ENCODE results near the gene ZDHHC21.
"Not testable (repeated sequence)": the region's sequence is repeated elsewhere in the genome, so short reads cannot be mapped to it uniquely, and the experiment has no call there.

The ZDHHC21 gene

DNA sequence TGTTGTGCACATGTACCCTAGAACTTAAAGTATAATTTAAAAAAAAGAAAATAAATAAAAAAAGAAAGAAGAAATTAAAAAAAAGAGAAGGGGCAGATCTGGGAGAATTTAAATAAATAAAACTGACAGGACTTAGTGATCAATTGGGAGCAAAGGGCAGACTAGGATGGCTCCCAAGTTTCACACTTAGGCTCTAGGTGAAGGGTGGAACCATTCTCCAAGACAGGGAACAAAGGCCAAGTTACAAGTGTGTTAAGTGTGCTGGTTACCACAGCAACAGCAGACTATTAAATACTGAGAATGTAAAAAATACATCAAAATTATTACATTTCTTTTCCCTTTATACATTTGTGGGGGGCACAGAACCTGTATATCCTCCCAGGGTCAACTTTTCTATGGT lies 7.1 kb downstream of the ZDHHC21 start:
- no peak for DNase-seq

DNA sequence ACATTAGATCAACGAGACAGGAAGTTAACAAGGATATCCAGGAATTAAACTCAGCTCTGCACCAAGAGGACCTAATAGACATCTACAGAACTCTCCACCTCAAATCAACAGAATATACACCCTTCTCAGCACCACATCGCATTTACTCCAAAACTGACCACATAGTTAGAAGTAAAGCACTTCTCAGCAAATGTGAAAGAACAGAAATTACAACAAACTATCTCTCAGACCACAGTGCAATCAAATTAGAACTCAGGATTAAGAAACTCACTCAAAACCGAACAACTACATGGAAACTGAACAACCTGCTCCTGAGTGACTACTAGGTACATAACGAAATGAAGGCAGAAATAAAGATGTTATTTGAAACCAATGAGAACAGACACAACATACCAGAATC lies 10.6 kb downstream of the ZDHHC21 start:
- DNase-seq = not testable (repeated sequence)

DNA sequence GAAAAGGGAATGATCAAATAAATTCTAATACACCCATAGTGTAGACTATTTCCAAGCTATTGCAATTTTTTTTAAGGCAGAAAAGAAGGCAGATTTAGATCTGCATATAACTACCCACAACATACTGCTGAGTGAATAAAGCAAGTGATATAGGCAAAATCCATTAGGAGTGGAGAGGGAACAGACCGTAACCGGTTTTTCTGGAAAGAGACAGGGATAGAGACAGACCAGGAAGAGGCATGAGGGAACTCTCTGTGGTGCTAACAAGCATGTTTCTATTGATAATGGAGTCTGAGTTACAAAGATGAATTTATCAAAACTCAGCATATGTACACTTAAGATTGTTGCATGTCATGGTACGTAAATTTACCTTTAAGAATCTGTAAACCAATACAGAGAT lies 14.5 kb downstream of the ZDHHC21 start:
- no peak for DNase-seq

DNA sequence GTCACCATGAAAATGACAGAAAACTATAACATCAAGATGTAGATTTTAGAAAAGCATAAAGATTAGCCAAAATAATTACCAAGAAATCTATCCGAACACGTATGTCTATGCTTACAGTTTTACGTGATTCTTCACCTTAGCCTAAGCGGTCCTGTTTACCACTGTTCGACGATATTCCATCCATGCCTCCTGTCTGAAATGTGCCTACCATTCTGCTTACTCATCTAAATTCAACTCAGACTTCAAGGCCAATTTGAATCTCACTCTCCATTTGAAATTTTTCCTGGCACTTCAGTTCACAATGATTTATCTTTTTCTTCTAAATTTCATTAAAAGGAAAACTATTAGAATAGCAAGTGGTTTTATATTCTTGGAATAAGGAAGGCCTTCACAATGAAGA lies 15.4 kb downstream of the ZDHHC21 start:
- DNase-seq = no peak

DNA sequence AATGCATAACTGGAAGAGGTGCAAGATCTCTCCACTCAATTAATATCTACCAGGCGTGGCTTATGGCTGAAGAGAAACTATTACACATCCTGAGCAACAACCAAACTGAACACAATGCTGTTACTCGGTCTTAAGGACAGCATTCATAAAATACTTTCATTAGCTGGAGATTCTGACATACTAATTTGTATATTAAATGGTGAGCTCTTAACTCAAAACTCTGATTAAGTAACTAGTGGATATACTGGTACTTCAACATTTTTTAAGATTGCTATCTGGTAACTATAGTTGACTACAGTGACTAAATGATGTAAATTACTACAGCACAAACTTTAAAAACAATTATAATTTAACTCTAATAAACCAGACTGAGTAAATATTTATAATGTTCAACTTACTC lies 15.8 kb downstream of the ZDHHC21 start:
- no peak for DNase-seq

DNA sequence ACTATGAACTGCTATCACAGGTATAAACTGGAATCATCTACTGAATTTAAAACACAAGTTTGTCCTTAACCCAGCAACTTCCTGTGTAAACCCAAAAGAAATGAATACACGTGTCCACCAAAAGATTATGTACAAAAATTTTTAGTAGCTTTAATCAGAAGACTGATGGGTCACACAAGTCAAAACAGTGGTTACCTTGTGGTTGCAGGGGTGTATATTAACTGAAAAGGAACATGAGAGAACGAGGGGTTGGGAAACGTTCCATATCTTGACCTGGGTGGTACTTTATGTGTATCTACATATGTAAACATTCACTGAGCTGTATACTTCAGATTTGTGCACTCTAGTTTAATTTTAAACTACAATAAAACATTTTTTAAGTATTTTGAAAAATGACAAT lies 18.6 kb downstream of the ZDHHC21 start:
- DNase-seq = no peak

DNA sequence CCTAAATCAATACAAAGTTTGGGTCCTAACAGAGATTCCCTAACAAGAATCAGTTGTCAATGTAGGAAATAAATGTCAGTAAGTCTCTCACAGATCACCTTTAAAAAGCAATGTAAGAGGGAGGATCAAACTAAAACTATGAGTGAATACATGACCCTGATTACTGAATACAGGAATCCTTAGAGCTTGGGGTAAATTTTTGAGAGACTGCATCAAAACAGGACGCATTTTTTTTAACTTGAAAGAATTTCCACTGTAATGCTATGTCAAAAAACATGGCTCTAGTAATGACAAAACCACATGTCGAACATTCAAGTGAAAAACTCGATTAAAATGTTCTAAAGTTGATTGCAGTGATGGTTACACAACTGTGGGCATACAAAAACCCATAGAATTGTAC lies 21.9 kb downstream of the ZDHHC21 start:
- DNase-seq = no peak

DNA sequence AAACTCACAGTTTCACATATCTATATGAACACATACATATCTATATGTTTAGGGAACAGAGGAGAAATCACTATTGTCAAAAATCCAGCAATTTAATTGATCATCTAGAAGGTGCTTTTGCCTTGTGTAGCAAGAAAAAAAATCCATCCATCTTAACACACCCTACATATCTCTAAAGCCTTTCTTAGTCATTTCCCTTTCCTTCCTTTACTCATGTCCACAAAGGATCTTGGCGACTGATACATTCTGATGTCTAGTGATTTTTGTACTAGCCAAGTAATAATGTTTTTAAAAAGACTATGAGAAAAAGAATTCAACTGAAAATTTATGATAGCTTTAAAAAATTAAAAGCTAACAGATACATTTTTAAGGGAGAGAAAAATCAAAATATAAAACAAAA lies 22.5 kb downstream of the ZDHHC21 start:
- DNase-seq = no peak

DNA sequence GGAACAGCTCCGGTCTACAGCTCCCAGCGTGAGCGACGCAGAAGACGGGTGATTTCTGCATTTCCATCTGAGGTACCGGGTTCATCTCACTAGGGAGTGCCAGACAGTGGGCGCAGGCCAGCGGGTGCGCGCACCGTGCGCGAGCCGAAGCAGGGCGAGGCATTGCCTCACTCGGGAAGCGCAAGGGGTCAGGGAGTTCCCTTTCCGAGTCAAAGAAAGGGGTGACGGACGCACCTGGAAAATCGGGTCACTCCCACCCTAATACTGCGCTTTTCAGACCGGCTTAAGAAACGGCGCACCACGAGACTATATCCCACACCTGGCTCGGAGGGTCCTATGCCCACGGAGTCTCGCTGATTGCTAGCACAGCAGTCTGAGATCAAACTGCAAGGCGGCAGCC lies 29.2 kb downstream of the ZDHHC21 start:
- DNase-seq = not testable (repeated sequence)

DNA sequence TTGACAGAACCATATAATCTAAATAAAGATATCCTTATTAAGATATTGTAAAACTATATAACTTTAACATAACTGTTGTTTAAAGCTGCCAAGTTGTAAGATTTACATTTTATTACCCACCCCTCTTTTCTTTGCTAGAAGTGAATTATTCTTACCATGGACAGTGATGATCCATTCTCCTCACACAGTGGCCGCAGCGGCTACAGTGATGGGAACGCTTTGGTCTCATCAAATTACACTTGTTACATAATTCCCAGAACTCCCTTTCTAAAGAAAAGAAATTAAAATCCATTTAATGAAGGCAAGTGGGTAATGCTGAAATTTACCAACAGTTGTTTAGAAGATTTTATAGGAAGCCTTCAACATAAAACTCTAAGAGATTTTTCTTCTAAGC lies 31.2 kb downstream of the ZDHHC21 start:
- no peak for DNase-seq

DNA sequence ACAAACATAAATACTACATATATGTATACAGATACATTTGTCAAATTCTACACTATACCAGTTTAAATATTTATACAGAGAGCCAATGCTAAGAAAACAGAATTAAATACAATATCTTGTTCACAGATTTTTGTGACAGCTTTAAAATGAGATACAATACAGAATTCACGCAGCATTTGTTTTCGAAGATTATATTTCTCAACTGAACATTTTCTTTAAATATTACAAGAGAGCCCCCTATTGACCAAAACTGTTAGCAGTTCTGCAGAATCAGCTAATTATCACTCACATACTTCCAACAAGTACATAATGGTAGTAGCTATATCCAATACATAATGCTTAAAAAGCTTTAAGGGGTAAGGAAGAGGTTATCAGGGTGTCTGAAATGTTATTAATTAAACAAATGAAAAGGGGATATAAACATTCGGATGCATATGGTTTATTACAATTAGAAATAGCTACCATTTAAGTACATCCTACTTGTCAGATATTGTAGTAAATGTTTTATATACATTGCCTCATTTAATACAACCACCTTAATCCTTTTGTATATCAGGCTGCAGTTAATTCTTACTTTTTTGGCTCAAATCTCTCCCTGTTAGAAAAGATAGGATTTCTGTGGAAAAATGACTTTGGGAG lies 31.7 kb downstream of the ZDHHC21 start:
- no peak for DNase-seq

DNA sequence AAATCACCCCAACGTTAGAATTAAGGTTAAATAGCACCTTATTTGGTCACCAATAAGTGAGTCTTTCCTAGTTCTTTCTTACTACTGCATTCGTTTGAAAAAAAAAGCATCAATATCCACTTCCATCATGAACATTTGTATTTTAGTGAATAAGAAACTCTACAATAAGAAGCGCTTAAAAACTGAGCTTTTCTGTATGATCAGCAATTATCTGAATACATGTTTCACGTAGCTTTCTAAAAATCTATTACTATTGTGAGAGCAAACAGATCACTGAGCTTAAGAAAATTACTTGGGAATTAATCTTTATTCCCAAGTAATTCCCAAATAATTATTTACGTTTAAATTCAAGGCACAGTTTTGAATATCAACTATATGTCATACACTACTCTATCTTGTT lies 32.5 kb downstream of the ZDHHC21 start:
- DNase-seq = no peak

DNA sequence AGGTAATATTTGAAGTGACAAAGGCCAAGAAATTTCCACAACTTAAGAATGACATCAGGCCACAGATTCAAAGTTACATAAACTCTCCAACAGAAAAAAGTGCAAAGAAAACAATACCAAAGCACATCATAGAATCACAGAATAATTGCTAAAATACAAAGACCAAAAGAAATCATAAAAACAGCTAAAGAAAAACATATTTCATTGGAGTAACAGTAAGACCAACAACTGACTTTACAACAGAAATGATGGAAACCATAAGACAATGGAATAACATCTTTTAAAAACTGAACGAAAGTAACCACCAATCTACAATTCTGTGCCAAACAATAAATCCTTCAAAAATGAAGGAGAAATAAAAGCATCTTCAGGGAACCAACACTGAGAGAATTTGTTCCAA lies 38.3 kb downstream of the ZDHHC21 start:
- no peak for DNase-seq

DNA sequence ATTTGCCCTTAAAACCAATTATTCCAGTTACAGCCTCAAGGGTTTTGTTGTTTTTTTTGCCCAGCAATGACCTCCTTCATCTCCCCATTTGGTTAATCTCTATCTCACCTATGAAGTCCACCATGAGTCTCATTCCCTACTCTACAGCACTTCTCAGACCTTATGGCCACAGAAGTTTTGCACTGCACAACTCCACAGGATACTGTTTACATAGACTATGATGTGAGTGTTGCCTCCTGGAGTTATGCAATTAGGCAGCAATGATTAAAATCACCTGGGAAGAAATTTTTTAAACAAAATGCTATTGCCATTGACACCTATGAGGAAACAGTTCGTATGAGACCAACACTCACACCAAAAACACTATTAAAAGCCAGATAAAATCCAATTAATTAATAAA lies 39.7 kb downstream of the ZDHHC21 start:
- no peak for DNase-seq

DNA sequence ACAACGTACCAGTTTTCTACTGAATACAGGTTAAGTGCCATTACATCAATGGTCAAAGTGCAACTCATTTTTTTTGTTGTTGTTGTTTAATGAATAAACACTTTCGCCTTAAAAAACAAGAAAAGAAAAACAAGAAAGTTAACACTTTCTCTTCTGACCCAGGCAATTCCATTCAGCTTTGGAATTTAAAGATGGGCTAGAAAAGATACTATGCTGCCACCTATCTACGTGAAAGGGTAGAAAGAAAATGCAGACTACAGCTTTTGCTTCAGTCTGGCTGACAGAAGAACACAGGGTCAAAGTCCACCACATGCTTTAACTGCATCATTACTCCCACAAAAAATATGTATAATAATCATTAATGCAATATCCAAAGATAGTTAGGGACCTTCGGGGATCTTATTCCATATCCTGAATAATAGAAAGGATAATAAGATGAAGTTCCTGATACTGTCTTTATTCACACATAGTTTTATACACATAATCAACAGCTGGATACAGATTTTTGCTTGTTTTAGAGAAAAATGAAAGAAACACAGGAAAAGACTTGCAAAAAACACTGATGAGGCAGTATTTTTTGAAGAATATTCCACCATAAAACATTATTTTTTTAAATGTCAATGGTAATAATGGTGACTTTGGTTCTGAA lies 40.4 kb downstream of the ZDHHC21 start:
- peak in 1 of 58 donors; percentile 10 for DNase-seq

DNA sequence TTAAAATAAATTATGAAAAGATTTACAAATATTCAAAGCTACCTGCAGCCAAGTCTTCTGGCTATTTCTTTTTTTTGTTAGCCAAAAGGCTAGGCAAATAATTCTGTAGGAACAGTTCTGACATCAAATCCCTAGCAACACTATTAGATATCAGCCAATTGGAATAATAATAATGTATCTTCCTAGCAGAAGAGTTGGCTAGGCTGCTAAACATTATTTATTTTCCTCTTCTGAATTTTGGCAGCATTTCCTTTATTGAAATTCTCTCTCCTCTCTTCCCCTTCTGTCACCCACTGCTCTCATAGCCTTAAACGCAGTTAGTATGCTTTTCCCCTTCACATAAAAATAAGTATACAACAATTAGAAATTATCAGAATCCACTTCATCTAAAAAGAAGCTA lies 42.6 kb downstream of the ZDHHC21 start:
- DNase-seq = no peak

DNA sequence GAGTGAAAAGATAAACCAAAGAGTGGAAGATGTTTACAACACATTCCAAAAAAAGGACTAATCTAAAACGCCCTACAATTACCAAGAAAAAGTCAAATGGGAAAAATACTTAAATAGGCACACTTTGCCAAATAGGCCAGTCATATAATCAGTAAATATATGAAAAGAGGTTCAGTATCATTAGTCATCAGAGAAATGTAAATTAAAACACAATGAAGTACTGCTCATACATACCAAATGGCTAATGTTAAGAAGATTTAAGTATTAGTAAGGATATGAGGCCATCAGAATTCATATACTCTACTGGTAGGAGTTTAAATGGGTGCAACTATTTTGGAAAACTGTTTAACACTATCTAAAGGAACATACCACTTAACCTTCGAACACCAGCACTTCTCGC lies 47.6 kb downstream of the ZDHHC21 start:
- DNase-seq = no peak

DNA sequence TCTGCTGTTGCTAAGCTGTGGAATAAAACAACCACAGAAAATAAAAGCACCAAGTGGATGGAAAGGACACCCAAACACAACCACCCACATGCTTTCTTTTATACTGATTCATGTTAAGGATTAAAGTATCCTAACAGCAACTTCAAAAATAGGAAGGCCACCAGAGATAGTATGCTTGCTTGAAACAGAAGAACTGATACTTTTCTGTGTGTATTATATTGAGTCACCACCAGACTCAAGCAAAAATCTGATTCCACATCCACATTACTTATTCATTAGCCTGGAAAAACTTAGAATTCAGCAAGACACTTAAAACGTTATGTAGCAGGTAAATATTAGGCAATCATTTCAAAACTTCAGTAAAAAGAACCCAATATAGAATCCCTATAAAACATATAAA lies 52.3 kb downstream of the ZDHHC21 start:
- DNase-seq = peak in 1 of 58 donors; percentile 3

DNA sequence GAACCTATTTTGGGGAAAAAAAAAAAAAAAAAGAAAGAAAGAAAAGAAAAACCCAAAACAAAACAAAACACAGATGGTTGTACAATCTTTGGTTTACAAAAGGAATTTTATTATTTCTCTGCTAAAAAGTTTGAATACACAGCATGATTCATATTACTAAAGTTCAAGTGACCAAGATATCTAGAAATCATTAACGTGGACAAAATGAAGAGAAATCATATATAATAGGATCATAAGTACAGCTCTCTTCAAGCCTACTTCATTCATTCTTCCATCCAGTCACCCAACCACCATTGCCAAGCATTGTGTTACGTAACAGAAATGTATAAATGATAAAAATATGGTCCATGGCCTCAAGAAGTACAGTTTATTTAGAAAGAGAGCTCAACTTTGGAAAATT lies 52.9 kb downstream of the ZDHHC21 start:
- no peak for DNase-seq

DNA sequence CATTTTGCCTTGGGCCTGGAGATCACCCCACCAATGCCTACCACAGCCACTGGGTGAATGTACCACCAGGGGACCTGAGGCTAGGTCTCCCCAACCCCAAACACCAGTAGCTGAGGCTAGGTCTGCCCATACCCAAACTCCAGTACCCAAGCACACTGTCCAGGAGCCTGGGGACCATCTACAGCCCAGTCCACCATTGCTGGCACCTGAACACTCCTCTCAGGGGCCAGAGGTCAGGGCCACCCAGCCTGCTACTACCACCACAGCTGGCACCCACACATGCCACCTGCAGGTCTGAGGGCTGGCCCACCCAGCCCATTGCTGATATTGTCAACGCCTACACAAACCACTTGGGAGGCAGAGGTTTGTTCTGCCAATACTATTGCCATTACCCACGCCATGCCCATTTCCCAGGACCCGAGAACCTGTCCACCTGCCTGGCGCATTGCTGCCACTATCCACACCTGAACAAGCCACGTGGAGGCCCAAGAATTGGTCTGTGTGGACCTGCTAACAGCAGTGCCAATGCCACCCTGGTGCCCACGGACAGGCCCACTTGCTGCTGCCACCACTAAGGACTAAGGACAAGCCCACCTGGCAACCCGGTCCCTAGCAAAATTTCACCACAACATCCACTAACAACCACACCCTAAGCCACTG lies 59.2 kb downstream of the ZDHHC21 start:
- no peak for DNase-seq

DNA sequence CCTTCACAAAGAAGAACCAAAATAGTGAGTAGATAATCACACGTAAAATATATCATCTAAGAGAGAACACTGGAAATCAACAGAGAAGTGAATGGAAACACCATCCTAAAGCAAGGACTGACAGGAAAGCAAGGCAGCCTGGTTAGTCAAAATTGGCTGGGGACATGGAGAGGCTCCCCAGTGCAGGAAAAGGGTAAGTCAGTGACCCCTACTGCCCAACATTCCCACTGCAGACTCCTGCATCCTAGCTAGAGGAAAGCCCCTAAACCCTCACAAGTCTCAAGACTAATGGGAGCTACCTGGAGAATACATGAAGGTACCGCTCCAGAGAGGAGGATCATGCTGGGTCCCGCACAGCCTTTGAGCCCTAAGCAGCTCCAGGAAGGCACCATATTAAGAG lies 60.1 kb downstream of the ZDHHC21 start:
- no peak for DNase-seq

DNA sequence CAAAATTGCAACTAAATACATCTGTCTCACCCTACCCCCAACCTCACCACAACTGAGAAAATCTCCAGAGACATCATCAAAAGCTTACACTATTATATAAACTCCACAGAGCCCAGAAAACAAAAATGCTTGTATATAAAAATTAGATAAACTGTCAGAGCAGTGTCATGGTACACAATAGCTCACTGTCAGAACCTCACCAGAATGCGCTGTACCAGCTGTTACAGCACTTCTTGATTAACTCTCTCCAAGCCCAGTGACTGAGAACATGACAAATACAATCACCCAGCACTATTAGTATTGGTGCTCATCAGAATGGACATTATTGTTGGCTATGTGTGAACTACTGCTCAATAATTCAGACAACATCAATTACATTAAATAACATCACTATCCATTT lies 65.7 kb downstream of the ZDHHC21 start:
- peak in 1 of 58 donors; percentile 1 for DNase-seq

DNA sequence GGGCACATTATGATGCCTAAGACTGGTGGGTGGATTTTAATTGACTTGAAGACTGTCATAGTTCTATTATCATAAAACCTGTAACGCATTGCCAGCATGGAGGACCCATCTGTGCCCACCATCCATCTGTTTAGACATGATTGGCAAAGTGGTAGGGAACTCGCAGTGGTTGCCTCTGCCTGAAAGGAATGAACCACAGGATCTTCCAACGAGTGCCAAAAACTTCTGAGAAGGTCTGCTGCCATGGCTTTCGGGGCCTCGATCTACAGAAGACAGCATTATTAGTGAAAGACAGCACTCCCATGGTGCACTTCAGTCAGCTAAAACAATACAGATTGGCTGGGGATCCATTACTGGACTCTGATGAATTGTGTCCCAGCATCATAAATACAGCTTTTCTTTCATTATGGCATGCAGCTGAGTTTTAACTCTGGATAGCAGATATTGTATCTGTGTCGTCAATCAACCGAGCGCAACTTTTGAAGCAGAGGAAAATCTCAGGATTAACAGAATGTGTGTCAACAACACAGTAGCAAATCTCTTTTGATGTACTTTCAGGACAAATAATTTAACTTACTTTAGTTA lies 74.3 kb downstream of the ZDHHC21 start:
- no peak for DNase-seq
